HG03354 (cell line): Measurements from ENCODE around the gene GPANK1.

Experiments
- ATAC-seq: cut with Tn5 transposase; IDR thresholded peaks from one replicate; pipeline ENCODE4 v1.9.1; 2021; ENCODE audit warnings: mild to moderate bottlenecking; ENCODE audit not compliant: unreplicated experiment, poor library complexity, severe bottlenecking

GPANK1 gene

GRCh38 chr6:31622684-31623091, 42.1 kb downstream of the GPANK1 start:
- no peak for ATAC-seq

GRCh38 chr6:31621991-31622390, 42.8 kb downstream of the GPANK1 start:
- ATAC-seq, result no peak

GRCh38 chr6:31621320-31621939, 43.4 kb downstream of the GPANK1 start:
- no peak for ATAC-seq

GRCh38 chr6:31620586-31621319, 44.0 kb downstream of the GPANK1 start, which contains the start of gene PRRC2A:
PRRC2A (plus strand) TSS chr6:31620715; CDS start chr6:31622790, 2,075 bp downstream.
- ATAC-seq, result peak; percentile 39

GRCh38 chr6:31619805-31620585, 44.8 kb downstream of the GPANK1 start:
- peak; percentile 83 for ATAC-seq

GRCh38 chr6:31617010-31617409, 47.8 kb downstream of the GPANK1 start:
- ATAC-seq, result no peak

- no peak for ATAC-seq
Measured at GRCh38 chr6:31615748-31616147, 49.0 kb downstream of the GPANK1 start.

GRCh38 chr6:31614684-31615578, 49.9 kb downstream of the GPANK1 start, which contains the start of gene AIF1:
AIF1 (plus strand) TSS chr6:31615234; CDS start chr6:31615330, 96 bp downstream.
- ATAC-seq, result no peak

GRCh38 chr6:31614075-31614619, 50.6 kb downstream of the GPANK1 start:
- ATAC-seq, result no peak
